Natural killer cell (primary cell): Measurements from ENCODE around the gene NCOA3. TPM values are rescaled to one million over a fixed set of nuclear protein-coding genes. Genes with fewer than 3 reads are reported as not detected.

ENCODE experiments used
- ATAC-seq, 3 donors: fragments of 150-1000 bp in 2 of 3; fragments of 200-7000 bp in 1 of 3; cut with Tn5 transposase; 1 replicate in 1 of 3; 2 replicates in 2 of 3; pipeline ENCODE4 v1.10.0; 2021; ENCODE audit warnings: mild to moderate bottlenecking in 2 of 3, moderate library complexity in 2 of 3
- DNase-seq, 2 donors: peaks; one replicate each; pipeline versions ENCODE4 v3.0.0 to v3.0.0-alpha.2; 2013 to 2021; ENCODE audit warnings: mixed read lengths in 1 of 2
- H3K27ac ChIP-seq: one replicate; pipeline ENCODE4 v1.5.1; 2013; ENCODE audit warnings: mild to moderate bottlenecking, low read length
- H3K27me3 ChIP-seq: one replicate; pipeline ENCODE4 v1.6.1; 2013; ENCODE audit warnings: low read length; ENCODE audit not compliant: control insufficient read depth, insufficient read depth
- H3K36me3 ChIP-seq: one replicate; pipeline ENCODE4 v1.6.1; 2013; ENCODE audit warnings: low read length; ENCODE audit not compliant: control insufficient read depth, insufficient read depth
- H3K4me1 ChIP-seq: one replicate; pipeline ENCODE4 v1.6.1; 2013; ENCODE audit warnings: low read length; ENCODE audit not compliant: control insufficient read depth, insufficient read depth
- H3K4me3 ChIP-seq: one replicate; pipeline ENCODE4 v1.5.1; 2013; ENCODE audit warnings: low read length
- H3K9me3 ChIP-seq: one replicate; pipeline ENCODE4 v1.6.1; 2013; ENCODE audit warnings: low read length; ENCODE audit not compliant: control insufficient read depth, insufficient read depth
- H3K27ac Mint-ChIP-seq, 2 donors: one replicate each; pipeline ENCODE4 v1.8.0; 2022; ENCODE audit warnings: mild to moderate bottlenecking in 2 of 2, mixed read lengths in 2 of 2, moderate library complexity in 1 of 2
- H3K27me3 Mint-ChIP-seq, 2 donors: one replicate each; pipeline ENCODE4 v1.8.0; 2022; ENCODE audit warnings: low read depth in 2 of 2, mixed read lengths in 2 of 2
- H3K36me3 Mint-ChIP-seq: one replicate; pipeline ENCODE4 v1.8.0; 2022; ENCODE audit warnings: mixed read lengths
- H3K4me1 Mint-ChIP-seq, 2 donors: one replicate each; pipeline ENCODE4 v1.8.0; 2022; ENCODE audit warnings: mixed read lengths in 2 of 2
- H3K4me3 Mint-ChIP-seq: one replicate; pipeline ENCODE4 v1.8.0; 2022; ENCODE audit warnings: mild to moderate bottlenecking, moderate library complexity, mixed read lengths
- H3K9me3 Mint-ChIP-seq, 2 donors: one replicate each; pipeline ENCODE4 v1.8.0; 2022; ENCODE audit warnings: mixed read lengths in 2 of 2
- WGBS: methylation state at CpG from one replicate; pipeline ENCODE4 v1.1.7; 2013; ENCODE audit warnings: missing lambda C conversion rate; ENCODE audit not compliant: insufficient coverage; 5-methylcytosine and 5-hydroxymethylcytosine counted together
- intact Hi-C: fragments of 100-400 bp; cut with micrococcal nuclease; formaldehyde crosslinking; loops from one replicate; pipeline ENCODE4 v1.14.2; 2022
- total RNA-seq, 4 donors: library from RNA; stranded (reverse); fragments of 120-200 nt in 1 of 4; gene quantifications; one replicate each; pipeline versions ENCODE4 v1.2.3 to v1.2.4, GENCODE V29; 2013 to 2022
- TF ChIP-seq, protein P1 (sequence below): fragments of 200-600 bp; IDR thresholded peaks from one replicate; pipeline ENCODE4 v1.8.0; 2022; ENCODE audit warnings: antibody characterized with exemption

Gene NCOA3
- total RNA-seq, 3 donors from 2014 or later (not counting 1 experiment from before 2014, with no cell fraction given), result 44.3 to 63.3 (median 57.8) TPM

DNA sequence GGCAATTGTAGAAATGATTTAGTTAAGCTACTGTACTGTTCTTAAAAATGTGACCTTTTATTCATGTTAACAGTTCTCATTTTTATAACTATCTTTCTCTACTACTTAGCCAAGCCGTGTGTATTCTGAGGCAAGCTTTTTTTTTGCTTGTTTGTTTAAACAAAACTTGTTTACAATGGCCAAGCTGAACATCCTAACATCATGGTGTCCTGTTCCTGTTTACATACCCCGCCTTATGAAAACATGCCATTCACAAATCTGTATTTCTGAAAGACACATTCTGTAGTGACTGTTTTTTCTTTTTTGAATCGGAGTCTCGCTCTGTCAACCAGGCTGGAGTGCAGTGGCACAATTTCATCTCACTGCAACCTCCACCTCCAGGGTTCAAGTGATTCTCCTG is 140.9 kb downstream of the NCOA3 start:
- Histone ChIP-seq H3K27me3 (no peaks in the 10 kb centered on the region), H3K36me3 (peaks cover 76% of the 10 kb centered on the region), H3K4me1 (no peaks in the 10 kb centered on the region), H3K4me3 (no peak overlapping the region), H3K27ac (no peak overlapping the region), H3K9me3 (no peaks in the 10 kb centered on the region)
- peaks cover 38% of the 10 kb centered on the region for H3K36me3 Mint-ChIP-seq
- H3K27me3 Mint-ChIP-seq, result no peaks in the 10 kb centered on the region
- TF ChIP-seq, protein P1, sequence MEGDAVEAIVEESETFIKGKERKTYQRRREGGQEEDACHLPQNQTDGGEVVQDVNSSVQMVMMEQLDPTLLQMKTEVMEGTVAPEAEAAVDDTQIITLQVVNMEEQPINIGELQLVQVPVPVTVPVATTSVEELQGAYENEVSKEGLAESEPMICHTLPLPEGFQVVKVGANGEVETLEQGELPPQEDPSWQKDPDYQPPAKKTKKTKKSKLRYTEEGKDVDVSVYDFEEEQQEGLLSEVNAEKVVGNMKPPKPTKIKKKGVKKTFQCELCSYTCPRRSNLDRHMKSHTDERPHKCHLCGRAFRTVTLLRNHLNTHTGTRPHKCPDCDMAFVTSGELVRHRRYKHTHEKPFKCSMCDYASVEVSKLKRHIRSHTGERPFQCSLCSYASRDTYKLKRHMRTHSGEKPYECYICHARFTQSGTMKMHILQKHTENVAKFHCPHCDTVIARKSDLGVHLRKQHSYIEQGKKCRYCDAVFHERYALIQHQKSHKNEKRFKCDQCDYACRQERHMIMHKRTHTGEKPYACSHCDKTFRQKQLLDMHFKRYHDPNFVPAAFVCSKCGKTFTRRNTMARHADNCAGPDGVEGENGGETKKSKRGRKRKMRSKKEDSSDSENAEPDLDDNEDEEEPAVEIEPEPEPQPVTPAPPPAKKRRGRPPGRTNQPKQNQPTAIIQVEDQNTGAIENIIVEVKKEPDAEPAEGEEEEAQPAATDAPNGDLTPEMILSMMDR, result no peak
- no peaks in the 10 kb centered on the region for H3K4me1 Mint-ChIP-seq
- H3K4me3 Mint-ChIP-seq, result no peak overlapping the region
- WGBS, result 96% methylated on average over 4 of the region's 4 CpGs
- intact Hi-C loops, result no loop called here
- ATAC-seq (no peak), DNase-seq (no peak)
- no peaks in the 10 kb centered on the region for H3K9me3 Mint-ChIP-seq
- H3K27ac Mint-ChIP-seq, result peak overlapping the region in 1 of 2 donors; percentile 26

DNA sequence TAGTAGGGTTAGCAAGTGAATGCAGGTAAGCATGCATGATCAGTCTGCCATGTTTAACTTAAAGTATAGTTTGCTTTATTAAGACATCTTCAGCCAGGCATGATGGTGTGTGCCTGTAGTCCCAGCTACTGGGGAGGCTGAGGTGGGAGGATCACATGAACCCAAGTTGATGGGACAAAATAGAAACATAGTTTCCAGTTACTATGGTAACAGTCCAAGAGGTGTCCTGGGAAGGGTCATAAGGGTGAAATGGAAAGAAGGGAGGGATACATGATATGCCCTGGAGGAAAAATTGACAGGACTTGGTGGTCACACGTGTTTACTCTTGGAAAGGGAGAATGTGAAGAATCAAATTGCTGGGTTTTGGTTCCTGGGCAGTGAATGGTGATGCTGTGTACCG is 143.9 kb downstream of the NCOA3 start:
- no peaks in the 10 kb centered on the region for H3K4me1 Mint-ChIP-seq
- intact Hi-C loops, result no loop called here

DNA sequence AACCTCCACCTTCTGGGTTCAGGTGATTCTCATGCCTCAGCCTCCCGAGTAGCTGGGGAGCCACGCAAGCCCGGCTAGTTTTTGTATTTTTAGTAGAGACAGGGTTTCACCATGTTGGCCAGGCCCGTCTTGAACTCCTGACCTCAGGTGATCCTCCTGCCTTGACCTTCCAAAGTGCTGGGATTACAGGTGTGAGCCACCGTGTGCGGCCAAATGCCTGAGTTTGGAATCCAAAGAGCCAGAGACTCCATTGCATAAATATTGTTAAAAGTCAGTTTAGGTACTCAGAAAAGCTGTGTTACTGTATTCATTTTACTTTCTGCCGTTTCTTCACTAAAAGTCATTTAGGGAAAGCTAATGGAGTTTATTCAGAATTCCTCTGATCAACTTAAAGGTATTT is 146.3 kb downstream of the NCOA3 start:
- Mint-ChIP-seq H3K36me3 (peaks cover 15% of the 10 kb centered on the region), H3K4me1 (no peaks in the 10 kb centered on the region), H3K27me3 (no peaks in the 10 kb centered on the region), H3K9me3 (no peaks in the 10 kb centered on the region), H3K27ac (no peak overlapping the region), H3K4me3 (no peak overlapping the region)
- H3K27ac ChIP-seq, result no peak overlapping the region
- H3K36me3 ChIP-seq, result peaks cover 73% of the 10 kb centered on the region
- no peaks in the 10 kb centered on the region for H3K4me1 ChIP-seq
- ATAC-seq (no peak), DNase-seq (no peak)
- intact Hi-C loops, result no loop called here
- no peaks in the 10 kb centered on the region for H3K27me3 ChIP-seq
- TF ChIP-seq, protein P1, result no peak
- no peak overlapping the region for H3K4me3 ChIP-seq
- no peaks in the 10 kb centered on the region for H3K9me3 ChIP-seq
- 100% methylated on average over 7 of the region's 7 CpGs for WGBS

More for the DNA sequence above, 143.9 kb downstream of the NCOA3 start:
- H3K36me3 Mint-ChIP-seq, result peaks cover 18% of the 10 kb centered on the region
- Histone ChIP-seq H3K36me3 (peaks cover 70% of the 10 kb centered on the region), H3K27me3 (no peaks in the 10 kb centered on the region), H3K4me1 (no peaks in the 10 kb centered on the region), H3K4me3 (no peak overlapping the region), H3K9me3 (no peaks in the 10 kb centered on the region), H3K27ac (no peak overlapping the region)
- TF ChIP-seq, protein P1, result no peak
- no peaks in the 10 kb centered on the region for H3K9me3 Mint-ChIP-seq
- no peak for ATAC-seq
- H3K27me3 Mint-ChIP-seq, result no peaks in the 10 kb centered on the region
- no peak overlapping the region for H3K27ac Mint-ChIP-seq
- DNase-seq, result no peak
- no peak overlapping the region for H3K4me3 Mint-ChIP-seq
- WGBS, result 95% methylated on average over 2 of the region's 2 CpGs

- H3K27ac Mint-ChIP-seq, result no peak overlapping the region
- TF ChIP-seq, protein P1, result no peak
- no peaks in the 10 kb centered on the region for H3K4me1 Mint-ChIP-seq
- peaks cover 74% of the 10 kb centered on the region for H3K36me3 ChIP-seq
- no peaks in the 10 kb centered on the region for H3K9me3 ChIP-seq
- ATAC-seq, result no peak
- no peak overlapping the region for H3K27ac ChIP-seq
- H3K4me3 ChIP-seq, result no peak overlapping the region
- no peaks in the 10 kb centered on the region for H3K27me3 ChIP-seq
- H3K36me3 Mint-ChIP-seq, result peaks cover 15% of the 10 kb centered on the region
- no peaks in the 10 kb centered on the region for H3K9me3 Mint-ChIP-seq
- H3K4me1 ChIP-seq, result no peaks in the 10 kb centered on the region
- WGBS, result 96% methylated on average over 6 of the region's 6 CpGs
- no peak for DNase-seq
- no peaks in the 10 kb centered on the region for H3K27me3 Mint-ChIP-seq
- no peak overlapping the region for H3K4me3 Mint-ChIP-seq
- intact Hi-C loops, result no loop called here
Measured at GRCh38 chr20:47648943-47649342, 147.3 kb downstream of the NCOA3 start.
